Muscle layer of duodenum (tissue), 2 donors: ENCODE data around the gene RECQL5.
A peak's percentile ranks its signal among the peaks of the same experiment; 100 is the strongest.

Experiments
- H3K27ac ChIP-seq: one replicate; pipeline ENCODE4 v1.7.0; 2013; ENCODE audit warnings: mild to moderate bottlenecking, low read length
- H3K27me3 ChIP-seq: one replicate; pipeline ENCODE4 v1.7.0; 2013; ENCODE audit warnings: low read depth, mild to moderate bottlenecking, control low read depth, low read length
- H3K36me3 ChIP-seq, 2 donors: one replicate each; pipeline ENCODE4 v1.7.0; 2013; ENCODE audit warnings: low read length in 2 of 2, control low read depth in 1 of 2, mild to moderate bottlenecking in 1 of 2; ENCODE audit not compliant: insufficient read depth in 2 of 2, control insufficient read depth in 1 of 2
- H3K4me1 ChIP-seq, 2 donors: one replicate each; pipeline ENCODE4 v1.7.0; 2013; ENCODE audit warnings: low read length in 2 of 2, mild to moderate bottlenecking in 2 of 2, control low read depth in 1 of 2, moderate library complexity in 1 of 2; ENCODE audit not compliant: insufficient read depth in 2 of 2, control insufficient read depth in 1 of 2
- H3K4me3 ChIP-seq, 2 donors: one replicate each; pipeline ENCODE4 v1.7.0; 2013; ENCODE audit warnings: low read length in 2 of 2, low read depth in 1 of 2, mild to moderate bottlenecking in 1 of 2
- H3K9me3 ChIP-seq, 2 donors: one replicate each; pipeline ENCODE4 v1.7.0; 2013; ENCODE audit warnings: low read length in 2 of 2, control low read depth in 1 of 2, mild to moderate bottlenecking in 1 of 2; ENCODE audit not compliant: control insufficient read depth in 1 of 2
- donor health status: healthy.

Gene RECQL5

GRCh38 chr17:75612906-75613626 lies 53.9 kb downstream of the RECQL5 start:
- H3K4me1 ChIP-seq = no peaks in the 10 kb centered on the region
- H3K36me3 ChIP-seq = peaks cover 0 to 66% of the 10 kb centered on the region in 2 donors
- no peak overlapping the region for H3K27ac ChIP-seq
- H3K9me3 ChIP-seq = no peaks in the 10 kb centered on the region
- H3K27me3 ChIP-seq = no peaks in the 10 kb centered on the region
- no peak overlapping the region for H3K4me3 ChIP-seq

- Histone ChIP-seq H3K4me1 (no peaks in the 10 kb centered on the region), H3K27ac (peak overlapping the region; percentile 72), H3K36me3 (peaks cover 0 to 54% of the 10 kb centered on the region in 2 donors), H3K9me3 (no peaks in the 10 kb centered on the region), H3K27me3 (no peaks in the 10 kb centered on the region), H3K4me3 (peak overlapping the region in 1 of 2 donors; percentile 30)
Measured at GRCh38 chr17:75611851-75612429, 55.0 kb downstream of the RECQL5 start.

- Histone ChIP-seq H3K4me3 (peak overlapping the region in 1 of 2 donors; percentile 7), H3K9me3 (no peaks in the 10 kb centered on the region), H3K27me3 (no peaks in the 10 kb centered on the region), H3K27ac (peak overlapping the region; percentile 72), H3K36me3 (peaks cover 0 to 38% of the 10 kb centered on the region in 2 donors), H3K4me1 (no peaks in the 10 kb centered on the region)
Measured at GRCh38 chr17:75610103-75610984, 56.6 kb downstream of the RECQL5 start.

GRCh38 chr17:75607086-75607485 lies 59.9 kb downstream of the RECQL5 start:
- Histone ChIP-seq H3K4me1 (no peaks in the 10 kb centered on the region), H3K27me3 (no peaks in the 10 kb centered on the region), H3K36me3 (peaks cover 0 to 17% of the 10 kb centered on the region in 2 donors), H3K4me3 (no peak overlapping the region), H3K27ac (no peak overlapping the region), H3K9me3 (no peaks in the 10 kb centered on the region)

GRCh38 chr17:75605790-75606189 lies 61.2 kb downstream of the RECQL5 start:
- no peak overlapping the region for H3K4me3 ChIP-seq
- H3K4me1 ChIP-seq = no peaks in the 10 kb centered on the region
- no peaks in the 10 kb centered on the region for H3K9me3 ChIP-seq
- H3K27ac ChIP-seq = no peak overlapping the region
- H3K36me3 ChIP-seq = peaks cover 0 to 4% of the 10 kb centered on the region in 2 donors
- no peaks in the 10 kb centered on the region for H3K27me3 ChIP-seq

GRCh38 chr17:75604034-75604695 lies 62.8 kb downstream of the RECQL5 start:
- no peaks in the 10 kb centered on the region for H3K4me1 ChIP-seq
- H3K9me3 ChIP-seq = no peaks in the 10 kb centered on the region
- peaks cover 0 to 4% of the 10 kb centered on the region in 2 donors for H3K36me3 ChIP-seq
- H3K27ac ChIP-seq = no peak overlapping the region
- no peaks in the 10 kb centered on the region for H3K27me3 ChIP-seq
- H3K4me3 ChIP-seq = no peak overlapping the region

- Histone ChIP-seq H3K27me3 (no peaks in the 10 kb centered on the region), H3K4me1 (no peaks in the 10 kb centered on the region), H3K27ac (no peak overlapping the region), H3K9me3 (no peaks in the 10 kb centered on the region), H3K4me3 (no peak overlapping the region), H3K36me3 (peaks cover 0 to 4% of the 10 kb centered on the region in 2 donors)
Measured at GRCh38 chr17:75603123-75603522, 63.8 kb downstream of the RECQL5 start.

- H3K4me1 ChIP-seq = no peaks in the 10 kb centered on the region
- H3K9me3 ChIP-seq = no peaks in the 10 kb centered on the region
- no peaks in the 10 kb centered on the region for H3K27me3 ChIP-seq
- H3K27ac ChIP-seq = no peak overlapping the region
- H3K36me3 ChIP-seq = peaks cover 0 to 4% of the 10 kb centered on the region in 2 donors
- no peak overlapping the region for H3K4me3 ChIP-seq
Measured at GRCh38 chr17:75602644-75603043, 64.3 kb downstream of the RECQL5 start.

GRCh38 chr17:75601057-75601987 lies 65.6 kb downstream of the RECQL5 start:
- H3K9me3 ChIP-seq = no peaks in the 10 kb centered on the region
- no peaks in the 10 kb centered on the region for H3K4me1 ChIP-seq
- no peaks in the 10 kb centered on the region for H3K27me3 ChIP-seq
- no peak overlapping the region for H3K27ac ChIP-seq
- H3K4me3 ChIP-seq = no peak overlapping the region
- peaks cover 0 to 4% of the 10 kb centered on the region in 2 donors for H3K36me3 ChIP-seq

GRCh38 chr17:75596320-75597087 lies 70.5 kb downstream of the RECQL5 start:
- Histone ChIP-seq H3K9me3 (no peaks in the 10 kb centered on the region), H3K27me3 (no peaks in the 10 kb centered on the region), H3K4me3 (no peak overlapping the region), H3K4me1 (no peaks in the 10 kb centered on the region), H3K27ac (no peak overlapping the region), H3K36me3 (no peaks in the 10 kb centered on the region)
